K562 (cell line): ENCODE data around the gene PIP4K2A. TPM values are rescaled to one million over a fixed set of nuclear protein-coding genes. Genes with fewer than 3 reads are reported as not detected.

Experiments
- ATAC-seq: fragments of 200-7000 bp; cut with Tn5 transposase; 3 replicates; pipeline ENCODE4 v1.9.1; 2020; ENCODE audit warnings: moderate library complexity
- BruUV-seq: library from RNA; stranded (reverse); fragments of 400-500 nt; replicated peaks from 2 replicates; lab custom pipeline; 2021; lab: Mats Ljungman, UMichigan
- CTCF ChIA-PET: fragments of 300-600 bp; formaldehyde crosslinking; extraction: SDS; loops from one replicate; lab custom pipeline; 2021; ENCODE audit warnings: low intra/inter-chr PET ratio; lab: Yijun Ruan, JAX
- POLR2A ChIA-PET: fragments of 300-600, 350-650 bp; sonication (Branson Sonifier 250); formaldehyde crosslinking; extraction: SDS; loops from one replicate; lab custom pipeline; 2021; ENCODE audit warnings: antibody characterized with exemption, inconsistent platforms; lab: Yijun Ruan, JAX
- DNase-seq, 4 experiments: peaks; one replicate each; pipeline versions ENCODE4 v3.0.0 to v3.0.0-alpha.2; 2011 to 2018; ENCODE audit warnings: low spot score in 3 of 4, mixed read lengths in 3 of 4; ENCODE audit errors: extremely low read depth in 1 of 4
- FAIRE-seq: peaks from 2 replicates; lab custom pipeline; 2011; peaks lifted over from hg19 to GRCh38; lab: Jason Lieb, UNC
- H2AFZ ChIP-seq: 2 replicates; pipeline ENCODE4 v1.6.0; 2011; ENCODE audit warnings: low read depth, low read length, control low read depth, inconsistent platforms
- H3K27ac ChIP-seq: fragments of 200-600 bp; 3 replicates; pipeline ENCODE4 v1.8.0; 2011; ENCODE audit warnings: low read depth, mild to moderate bottlenecking, control low read depth, inconsistent platforms, low read length, moderate library complexity, mixed read lengths; ENCODE audit errors: extremely low read depth
- H3K27me3 ChIP-seq, 2 experiments: fragments of 300-600 bp in 1 of 2; 2 replicates in 1 of 2; 3 replicates in 1 of 2; pipeline versions ENCODE4 v1.6.0 to v1.8.0; 2011; ENCODE audit warnings: inconsistent platforms in 2 of 2, low read length in 2 of 2, mild to moderate bottlenecking in 1 of 2, mixed read lengths in 1 of 2, moderate library complexity in 1 of 2; ENCODE audit not compliant: control insufficient read depth in 2 of 2, insufficient read depth in 2 of 2
- H3K36me3 ChIP-seq: fragments of 300-600 bp; 3 replicates; pipeline ENCODE4 v1.8.0; 2011; ENCODE audit warnings: mild to moderate bottlenecking, low read length, inconsistent platforms; ENCODE audit not compliant: control insufficient read depth, insufficient read depth
- H3K4me1 ChIP-seq, 2 experiments: fragments of 200-600 bp in 1 of 2; replicated peaks in 1 of 2; 2 replicates in 1 of 2; 3 replicates in 1 of 2; pipeline versions ENCODE4 v1.5.1 to v1.8.0; 2011; ENCODE audit warnings: inconsistent platforms in 2 of 2, low read length in 2 of 2, mild to moderate bottlenecking in 1 of 2, mixed read lengths in 1 of 2, moderate library complexity in 1 of 2; ENCODE audit not compliant: control insufficient read depth in 2 of 2, insufficient read depth in 2 of 2
- H3K4me2 ChIP-seq: 2 replicates; pipeline ENCODE4 v1.6.1; 2011; ENCODE audit warnings: low read length, control low read depth, inconsistent platforms, mixed read lengths; ENCODE audit not compliant: insufficient read depth
- H3K4me3 ChIP-seq: fragments of 200-600 bp; sonication (generic), shearing (Covaris generic); 2 replicates; pipeline ENCODE4 v1.5.1; 2016; ENCODE audit warnings: control low read depth, inconsistent platforms
- H3K79me2 ChIP-seq: fragments of 200-600 bp; 3 replicates; pipeline ENCODE4 v1.8.0; 2011; ENCODE audit warnings: low read length, inconsistent platforms; ENCODE audit not compliant: control insufficient read depth, insufficient read depth
- H3K9ac ChIP-seq, 2 experiments: 2 replicates each; pipeline versions ENCODE4 v1.6.0 to v1.6.1; 2011; ENCODE audit warnings: low read depth in 2 of 2, low read length in 2 of 2, control low read depth in 1 of 2, inconsistent platforms in 1 of 2, mild to moderate bottlenecking in 1 of 2, mixed read lengths in 1 of 2; ENCODE audit not compliant: insufficient read depth in 1 of 2
- H3K9me1 ChIP-seq: one replicate; pipeline ENCODE4 v1.6.0; 2011; ENCODE audit warnings: inconsistent platforms, mild to moderate bottlenecking, low read length, moderate library complexity; ENCODE audit not compliant: control insufficient read depth, insufficient read depth
- H3K9me3 ChIP-seq: replicated peaks from 2 replicates; pipeline ENCODE4 v1.5.1; 2011; ENCODE audit warnings: low read depth, low read length, inconsistent platforms; ENCODE audit not compliant: control insufficient read depth, insufficient read depth
- H4K20me1 ChIP-seq: replicated peaks from 2 replicates; pipeline ENCODE4 v1.6.1; 2011; ENCODE audit warnings: low read length, inconsistent platforms, mixed read lengths; ENCODE audit not compliant: control insufficient read depth, insufficient read depth
- BACH1 ChIP-seq: fragments of 200-800 bp; sonication (Bioruptor generic); IDR thresholded peaks from 2 replicates; pipeline ENCODE4 v1.6.1; 2016; ENCODE audit warnings: missing genetic modification characterization, missing compliant biosample characterization
- CHD4 ChIP-seq: fragments of 200-600 bp; sonication (generic); IDR thresholded peaks from 3 replicates; pipeline ENCODE4 v1.6.1; 2012; ENCODE audit warnings: low read depth, mild to moderate bottlenecking, mixed read lengths, low read length, inconsistent platforms; ENCODE audit not compliant: insufficient read depth, insufficient replicate concordance, poor library complexity, severe bottlenecking
- CREBBP ChIP-seq: IDR thresholded peaks from one replicate; pipeline ENCODE4 v1.6.1; 2012; ENCODE audit warnings: low read depth, mild to moderate bottlenecking, control low read depth, inconsistent platforms, low read length
- FIP1L1 ChIP-seq: fragments of 200-400 bp; formaldehyde crosslinking; IDR thresholded peaks from 2 replicates; pipeline ENCODE4 v1.6.1; 2018; ENCODE audit warnings: mild to moderate bottlenecking, low read depth, low read length; ENCODE audit not compliant: poor library complexity, severe bottlenecking
- HDAC1 ChIP-seq, 2 experiments: fragments of 450-650 bp; IDR thresholded peaks; 2 replicates each; pipeline ENCODE4 v1.6.1; 2016 to 2017; ENCODE audit warnings: inconsistent platforms in 1 of 2, mild to moderate bottlenecking in 1 of 2, moderate library complexity in 1 of 2
- HLTF ChIP-seq: fragments of 450-650 bp; IDR thresholded peaks from 2 replicates; pipeline ENCODE4 v1.6.1; 2016
- L3MBTL2 ChIP-seq: fragments of 450-650 bp; IDR thresholded peaks from 2 replicates; pipeline ENCODE4 v1.6.1; 2016; ENCODE audit warnings: mild to moderate bottlenecking, moderate library complexity
- NONO ChIP-seq, 2 experiments: fragments of 200-400 bp in 1 of 2; fragments of 450-650 bp in 1 of 2; formaldehyde crosslinking in 1 of 2; IDR thresholded peaks; 2 replicates each; pipeline ENCODE4 v1.6.1; 2017; ENCODE audit warnings: low read depth in 2 of 2, mild to moderate bottlenecking in 2 of 2, moderate library complexity in 2 of 2, low read length in 1 of 2
- PHTF2 ChIP-seq: fragments of 250-450 bp; sonication (Bioruptor Pico); IDR thresholded peaks from 2 replicates; pipeline ENCODE4 v1.5.0; 2021; ENCODE audit warnings: mild to moderate bottlenecking
- SMARCB1 ChIP-seq: IDR thresholded peaks from 2 replicates; pipeline ENCODE4 v1.6.1; 2011; ENCODE audit warnings: improper control_type of control experiment, low read depth; ENCODE audit not compliant: insufficient read length
- STAG1 ChIP-seq: sonication (generic); formaldehyde crosslinking; IDR thresholded peaks from 2 replicates; pipeline ENCODE4 v1.5.0; 2020; ENCODE audit warnings: missing genetic modification reagents, borderline replicate concordance
- TAF1 ChIP-seq: IDR thresholded peaks from 2 replicates; pipeline ENCODE4 v1.6.1; 2011; ENCODE audit warnings: mild to moderate bottlenecking, low read length, moderate library complexity; ENCODE audit not compliant: insufficient read depth, control insufficient read depth, severe bottlenecking; ENCODE audit errors: extremely low read depth
- U2AF2 ChIP-seq: fragments of 200-400 bp; formaldehyde crosslinking; optimal IDR thresholded peaks from 2 replicates; pipeline ENCODE3; 2017; ENCODE audit warnings: low read depth, mild to moderate bottlenecking, low read length
- ZNF232 ChIP-seq: sonication (generic); formaldehyde crosslinking; IDR thresholded peaks from 2 replicates; pipeline ENCODE4 v1.8.0; 2022; ENCODE audit warnings: mild to moderate bottlenecking, missing genetic modification reagents
- ZNF3 ChIP-seq: fragments of 250-450 bp; sonication (Bioruptor Pico); IDR thresholded peaks from 2 replicates; pipeline ENCODE4 v1.5.0; 2021; ENCODE audit warnings: mild to moderate bottlenecking, moderate library complexity
- ZNF518B ChIP-seq: fragments of 250-450 bp; sonication (Bioruptor Pico); IDR thresholded peaks from 2 replicates; pipeline ENCODE4 v1.5.0; 2021; ENCODE audit warnings: mild to moderate bottlenecking, moderate library complexity
- WGBS: fragments of 100-300 bp; shearing (Covaris generic); methylation state at CpG from one replicate; pipeline ENCODE4 v1.1.6; 2016; ENCODE audit warnings: low coverage, mixed read lengths; ENCODE audit not compliant: insufficient coverage; ENCODE audit errors: missing lambda C conversion rate; 5-methylcytosine and 5-hydroxymethylcytosine counted together
- in situ Hi-C: fragments of 300-500 bp; cut with MboI; formaldehyde crosslinking; loops from 4 replicates; pipeline ENCODE4 v1.15.0; 2018; ENCODE audit warnings: inconsistent platforms, mixed read lengths
- intact Hi-C: fragments of 100-400 bp; cut with micrococcal nuclease; formaldehyde crosslinking; loops from 2 replicates; pipeline ENCODE4 v1.14.2; 2022
- polyA plus RNA-seq, 8 experiments: library from polyadenylated mRNA; depleted of rRNA in 4 of 8; stranded (reverse) in 5 of 8; unstranded in 3 of 8; fragments of >200 nt; fragmentation: Nextera tagmentation in 2 of 8; fragmentation: Illumina TruSeq in 1 of 8; extraction: Ambion mirVana in 2 of 8; extraction: Trizol in 1 of 8; gene quantifications; 2 replicates each; pipeline versions ENCODE4 v1.2.1 to v1.2.3, GENCODE V29; 2011 to 2014; ENCODE audit warnings: inconsistent platforms in 1 of 8, missing spikeins in 1 of 8
- total RNA-seq, 7 experiments: library from RNA; depleted of rRNA in 6 of 7; stranded (reverse); fragments of >200 nt in 6 of 7; fragmentation: Illumina TruSeq in 2 of 7; extraction: Trizol in 2 of 7; gene quantifications; 2 replicates each; pipeline versions ENCODE4 v1.2.1 to v1.2.3, GENCODE V29; 2011 to 2021; ENCODE audit warnings: low replicate concordance in 1 of 7
- TF ChIP-seq, protein P1 (sequence below): sonication (generic); formaldehyde crosslinking; IDR thresholded peaks from 2 replicates; pipeline ENCODE4 v1.8.0; 2022; ENCODE audit warnings: missing genetic modification reagents, mild to moderate bottlenecking, borderline replicate concordance

PIP4K2A gene
- total and polyA plus RNA-seq, 9 of the 15 experiments (the other 6 are each of a cell fraction or from before 2014, with no cell fraction given): 35.6 to 117 (median 71.9) TPM

- intact Hi-C loops: no loop called here
- Histone ChIP-seq H3K9me1 (no peaks in the 10 kb centered on the region), H3K79me2 (peaks cover 97% of the 10 kb centered on the region), H3K4me1 (peaks cover 3 to 38% of the 10 kb centered on the region in 2 experiments; a peak in 3 of 5 replicates), H3K27ac (no peak overlapping the region), H3K36me3 (peaks cover 26% of the 10 kb centered on the region; the same call in 1 of the 3 replicates), H3K9me3 (no peaks in the 10 kb centered on the region), H3K4me2 (no peak overlapping the region), H3K4me3 (no peak overlapping the region), H4K20me1 (no peaks in the 10 kb centered on the region; the same call in 1 of the 2 replicates), H2AFZ (no peak overlapping the region), H3K27me3 (no peaks in the 10 kb centered on the region), H3K9ac (no peak overlapping the region)
- POLR2A ChIA-PET: interaction anchor here (0.7 to 1.8 kb wide), 5 partner anchors 14 to 1000 kb away, joined by 3 to 6 read pairs (median 4); no protein-coding TSS in a partner anchor
- no TSS peak for BruUV-seq
- CTCF ChIA-PET: no interaction called here
- ATAC-seq: no peak
- FAIRE-seq: no peak
- in situ Hi-C loops: no loop called here
- no peak for DNase-seq
- 76% methylated on average over 4 of the region's 4 CpGs for WGBS
- no peak for TF ChIP-seq L3MBTL2
- TF ChIP-seq ZNF232: no peak
- TF ChIP-seq ZNF518B (CRISPR knock-in tag): no peak
- TF ChIP-seq STAG1: no peak
- no peak for TF ChIP-seq FIP1L1
- TF ChIP-seq TAF1: no peak
- TF ChIP-seq CREBBP: no peak
- TF ChIP-seq ZNF3 (CRISPR knock-in tag): no peak
- TF ChIP-seq HDAC1 (IDR thresholded peaks at IDR 0.05): no peak
- TF ChIP-seq BACH1 (tag): no peak
- TF ChIP-seq, protein P1, sequence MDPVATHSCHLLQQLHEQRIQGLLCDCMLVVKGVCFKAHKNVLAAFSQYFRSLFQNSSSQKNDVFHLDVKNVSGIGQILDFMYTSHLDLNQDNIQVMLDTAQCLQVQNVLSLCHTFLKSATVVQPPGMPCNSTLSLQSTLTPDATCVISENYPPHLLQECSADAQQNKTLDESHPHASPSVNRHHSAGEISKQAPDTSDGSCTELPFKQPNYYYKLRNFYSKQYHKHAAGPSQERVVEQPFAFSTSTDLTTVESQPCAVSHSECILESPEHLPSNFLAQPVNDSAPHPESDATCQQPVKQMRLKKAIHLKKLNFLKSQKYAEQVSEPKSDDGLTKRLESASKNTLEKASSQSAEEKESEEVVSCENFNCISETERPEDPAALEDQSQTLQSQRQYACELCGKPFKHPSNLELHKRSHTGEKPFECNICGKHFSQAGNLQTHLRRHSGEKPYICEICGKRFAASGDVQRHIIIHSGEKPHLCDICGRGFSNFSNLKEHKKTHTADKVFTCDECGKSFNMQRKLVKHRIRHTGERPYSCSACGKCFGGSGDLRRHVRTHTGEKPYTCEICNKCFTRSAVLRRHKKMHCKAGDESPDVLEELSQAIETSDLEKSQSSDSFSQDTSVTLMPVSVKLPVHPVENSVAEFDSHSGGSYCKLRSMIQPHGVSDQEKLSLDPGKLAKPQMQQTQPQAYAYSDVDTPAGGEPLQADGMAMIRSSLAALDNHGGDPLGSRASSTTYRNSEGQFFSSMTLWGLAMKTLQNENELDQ (CRISPR knock-in tag): no peak
- TF ChIP-seq NONO (IDR thresholded peaks at IDR 0.05; ENCODE audit: low read depth in 2 of 2, low read length in 1 of 2): no peak
- no peak for TF ChIP-seq U2AF2
- TF ChIP-seq PHTF2 (CRISPR knock-in tag): no peak
- TF ChIP-seq CHD4: no peak
- TF ChIP-seq SMARCB1: no peak
- TF ChIP-seq HLTF: no peak
Measured at GRCh38 chr10:22649994-22650393, 64.4 kb downstream of the PIP4K2A start.
